ENCODE data around the gene REXO5. TPM values are rescaled to one million over a fixed set of nuclear protein-coding genes. Genes with fewer than 3 reads are reported as not detected.

Gene REXO5
- polyA plus RNA-seq, 1 donor (not counting 4 experiments of a cell fraction or from before 2014, with no cell fraction given), result 2.6 TPM

DNA sequence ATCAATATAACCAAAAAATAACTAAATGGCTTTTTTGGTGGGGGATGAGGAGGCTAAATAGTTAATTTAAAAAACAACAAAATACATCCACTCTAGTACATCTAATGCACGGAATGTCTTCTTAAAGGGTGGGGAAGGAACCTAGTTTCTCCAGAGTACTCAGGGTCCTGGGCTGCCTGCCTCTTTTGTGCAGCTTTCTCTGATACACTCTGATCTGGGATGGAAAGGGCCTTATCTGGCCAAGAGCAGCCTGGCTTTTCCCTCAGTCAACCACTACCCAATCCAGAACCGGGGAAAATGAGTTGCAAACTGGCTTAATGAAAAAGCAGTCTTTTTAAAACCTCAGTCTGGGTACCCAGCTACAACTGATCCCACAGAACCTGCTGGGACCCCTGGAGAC lies 51.0 kb downstream of the REXO5 start:
- H3K27me3 ChIP-seq (ENCODE audit: control insufficient read depth, extremely low read depth, insufficient read depth, low read length), result no peaks in the 10 kb centered on the region
- H3K79me2 ChIP-seq (ENCODE audit: control insufficient read depth, insufficient read depth, low read length), result peaks cover 8% of the 10 kb centered on the region
- dilution Hi-C loops (cut with MboI; ENCODE audit: extremely low pct_ligation_motif_present, low sequenced_read_pairs), result no loop called here
- H3K9me1 ChIP-seq (ENCODE audit: control insufficient read depth, extremely low read depth, insufficient read depth, low read length), result no peaks in the 10 kb centered on the region
- H3K4me1 ChIP-seq (ENCODE audit: control insufficient read depth, extremely low read depth, insufficient read depth, low read length), result peaks cover 11% of the 10 kb centered on the region
- H3K9ac ChIP-seq (ENCODE audit: control insufficient read depth, extremely low read depth, insufficient read depth, low read length), result no peak overlapping the region
- peaks cover 21 to 27% of the 10 kb centered on the region in 2 experiments for H3K36me3 ChIP-seq (ENCODE audit: control insufficient read depth in 2 of 2, extremely low read depth in 1 of 2, insufficient read depth in 2 of 2, low read length in 2 of 2)
- TF ChIP-seq EZH2 (IDR thresholded peaks at IDR 0.05; ENCODE audit: low read length) (no peak), CTCF (optimal IDR thresholded peaks at IDR 0.05 in 1 of 3, IDR thresholded peaks at IDR 0.05 in 1 of 3, conservative IDR thresholded peaks at IDR 0.05 in 1 of 3; ENCODE audit: extremely low read depth in 1 of 3, insufficient read depth in 2 of 3, low read length in 3 of 3) (no peak)
- FAIRE-seq (no peak), DNase-seq (ENCODE audit: low read depth, low spot score) (no peak)
- no peak overlapping the region for H3K27ac ChIP-seq (ENCODE audit: control insufficient read depth, insufficient read depth, low read length)
- H3K9me3 ChIP-seq (ENCODE audit: control insufficient read depth, low read depth, low read length), result no peaks in the 10 kb centered on the region
- no peak overlapping the region for H3K4me3 ChIP-seq (ENCODE audit: control insufficient read depth in 2 of 3, extremely low read depth in 1 of 3, insufficient read depth in 2 of 3, low read depth in 1 of 3, low read length in 3 of 3)
- no peak overlapping the region for H3K4me2 ChIP-seq (ENCODE audit: control insufficient read depth, extremely low read depth, insufficient read depth, low read depth, low read length)
- H2AFZ ChIP-seq (ENCODE audit: control insufficient read depth, low read length), result no peak overlapping the region
- no peaks in the 10 kb centered on the region for H4K20me1 ChIP-seq (ENCODE audit: control insufficient read depth, extremely low read depth, insufficient read depth, low read length)

DNA sequence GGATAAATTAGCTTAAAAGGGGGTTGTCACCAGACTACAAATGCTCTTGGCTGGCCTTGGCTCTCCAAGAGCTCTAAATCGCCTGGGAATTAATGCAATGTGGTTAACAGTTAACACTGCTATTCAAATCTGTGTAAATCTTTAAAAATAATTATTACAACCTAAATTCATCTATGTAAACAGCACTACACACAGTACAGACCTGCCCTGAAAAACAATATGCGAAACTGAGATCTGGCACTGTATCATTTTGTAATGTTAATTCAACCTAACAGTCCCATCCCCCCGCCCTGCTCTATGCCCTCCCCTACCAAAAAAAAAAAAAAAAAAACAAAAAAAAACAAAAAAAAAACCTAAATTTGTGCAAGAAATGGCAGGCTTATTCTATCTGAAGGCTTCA lies 52.9 kb downstream of the REXO5 start:
- no peak overlapping the region for H3K9ac ChIP-seq (ENCODE audit: control insufficient read depth, extremely low read depth, insufficient read depth, low read length)
- peaks cover 4% of the 10 kb centered on the region for H3K4me1 ChIP-seq (ENCODE audit: control insufficient read depth, extremely low read depth, insufficient read depth, low read length)
- FAIRE-seq, result no peak
- H3K4me2 ChIP-seq (ENCODE audit: control insufficient read depth, extremely low read depth, insufficient read depth, low read depth, low read length), result no peak overlapping the region
- H3K27me3 ChIP-seq (ENCODE audit: control insufficient read depth, extremely low read depth, insufficient read depth, low read length), result no peaks in the 10 kb centered on the region
- TF ChIP-seq EZH2 (IDR thresholded peaks at IDR 0.05; ENCODE audit: low read length) (no peak), CTCF (optimal IDR thresholded peaks at IDR 0.05 in 1 of 3, IDR thresholded peaks at IDR 0.05 in 1 of 3, conservative IDR thresholded peaks at IDR 0.05 in 1 of 3; ENCODE audit: extremely low read depth in 1 of 3, insufficient read depth in 2 of 3, low read length in 3 of 3) (no peak)
- DNase-seq (ENCODE audit: low read depth, low spot score), result no peak
- no peaks in the 10 kb centered on the region for H3K9me3 ChIP-seq (ENCODE audit: control insufficient read depth, low read depth, low read length)
- H3K9me1 ChIP-seq (ENCODE audit: control insufficient read depth, extremely low read depth, insufficient read depth, low read length), result no peaks in the 10 kb centered on the region
- H3K36me3 ChIP-seq (ENCODE audit: control insufficient read depth in 2 of 2, extremely low read depth in 1 of 2, insufficient read depth in 2 of 2, low read length in 2 of 2), result peaks cover 24 to 29% of the 10 kb centered on the region in 2 experiments
- no peak overlapping the region for H3K4me3 ChIP-seq (ENCODE audit: control insufficient read depth in 2 of 3, extremely low read depth in 1 of 3, insufficient read depth in 2 of 3, low read depth in 1 of 3, low read length in 3 of 3)
- dilution Hi-C loops (cut with MboI; ENCODE audit: extremely low pct_ligation_motif_present, low sequenced_read_pairs), result no loop called here
- H4K20me1 ChIP-seq (ENCODE audit: control insufficient read depth, extremely low read depth, insufficient read depth, low read length), result no peaks in the 10 kb centered on the region
- H3K79me2 ChIP-seq (ENCODE audit: control insufficient read depth, insufficient read depth, low read length), result peaks cover 26% of the 10 kb centered on the region
- H3K27ac ChIP-seq (ENCODE audit: control insufficient read depth, insufficient read depth, low read length), result no peak overlapping the region
- no peak overlapping the region for H2AFZ ChIP-seq (ENCODE audit: control insufficient read depth, low read length)
